HepG2 (cell line): ENCODE measurements around the gene TNFAIP8L1. TPM values are rescaled to one million over a fixed set of nuclear protein-coding genes. Genes with fewer than 3 reads are reported as not detected.

Experiments used
- ATAC-seq: fragments of 200-7000 bp; cut with Tn5 transposase; 3 replicates; pipeline ENCODE4 v1.9.1; 2020; ENCODE audit warnings: mild to moderate bottlenecking, moderate library complexity
- BruUV-seq: library from RNA; stranded (reverse); fragments of 400-500 nt; replicated peaks from 2 replicates; lab custom pipeline; 2021; lab: Mats Ljungman, UMichigan
- CTCF ChIA-PET: fragments of 300-600 bp; formaldehyde crosslinking; extraction: SDS; loops from one replicate; lab custom pipeline; 2021; ENCODE audit warnings: low total read pairs, inconsistent platforms, low intra/inter-chr PET ratio; lab: Yijun Ruan, JAX
- POLR2A ChIA-PET: fragments of 350-600 bp; sonication (Branson Sonifier 250); formaldehyde crosslinking; loops from one replicate; lab custom pipeline; 2020; ENCODE audit warnings: antibody characterized with exemption, inconsistent platforms; lab: Yijun Ruan, JAX
- DNase-seq: peaks from one replicate; pipeline ENCODE4 v3.0.0-alpha.2; 2015; ENCODE audit warnings: low spot score
- FAIRE-seq: peaks from 3 replicates; lab custom pipeline; 2011; peaks lifted over from hg19 to GRCh38; lab: Jason Lieb, UNC
- H2AFZ ChIP-seq: one replicate; pipeline ENCODE4 v1.6.1; 2011; ENCODE audit warnings: low read length, inconsistent platforms
- H3K27ac ChIP-seq: fragments of 300-600 bp; 3 replicates; pipeline ENCODE4 v1.8.0; 2011; ENCODE audit warnings: mixed run types, mild to moderate bottlenecking, mixed read lengths, low read length, inconsistent platforms; ENCODE audit not compliant: insufficient read depth; ENCODE audit errors: extremely low read length
- H3K27me3 ChIP-seq, 2 experiments: fragments of 200-600 bp in 1 of 2; 2 replicates in 1 of 2; 3 replicates in 1 of 2; pipeline versions ENCODE4 v1.6.0 to v1.8.0; 2011; ENCODE audit warnings: low read length in 2 of 2, mild to moderate bottlenecking in 2 of 2, moderate library complexity in 2 of 2, inconsistent platforms in 1 of 2; ENCODE audit not compliant: insufficient read depth in 2 of 2, control insufficient read depth in 1 of 2
- H3K36me3 ChIP-seq, 2 experiments: fragments of 200-600 bp in 1 of 2; replicated peaks in 1 of 2; 2 replicates in 1 of 2; 3 replicates in 1 of 2; pipeline versions ENCODE4 v1.5.1 to v1.8.0; 2011; ENCODE audit warnings: low read length in 2 of 2, inconsistent platforms in 1 of 2; ENCODE audit not compliant: insufficient read depth in 2 of 2, control insufficient read depth in 1 of 2
- H3K4me1 ChIP-seq: 2 replicates; pipeline ENCODE4 v1.5.1; 2012; ENCODE audit warnings: low read length, inconsistent platforms; ENCODE audit not compliant: insufficient read depth
- H3K4me2 ChIP-seq: 2 replicates; pipeline ENCODE4 v1.6.0; 2011; ENCODE audit warnings: low read depth, low read length, inconsistent platforms
- H3K4me3 ChIP-seq, 3 experiments: fragments of 200-600 bp in 1 of 3; sonication (generic), shearing (Covaris generic) in 1 of 3; replicated peaks in 1 of 3; 2 replicates each; pipeline ENCODE4 v1.5.1; 2011 to 2016; ENCODE audit warnings: low read length in 3 of 3, inconsistent platforms in 2 of 3, low read depth in 2 of 3, mild to moderate bottlenecking in 2 of 3, control low read depth in 1 of 3, mixed read lengths in 1 of 3; ENCODE audit not compliant: insufficient read depth in 1 of 3
- H3K79me2 ChIP-seq: one replicate; pipeline ENCODE4 v1.6.1; 2011; ENCODE audit warnings: low read length, inconsistent platforms; ENCODE audit not compliant: insufficient read depth
- H3K9ac ChIP-seq: 2 replicates; pipeline ENCODE4 v1.6.0; 2011; ENCODE audit warnings: mild to moderate bottlenecking, low read depth, low read length, inconsistent platforms; ENCODE audit not compliant: insufficient read depth
- H3K9me3 ChIP-seq: 2 replicates; pipeline ENCODE4 v1.5.1; 2012; ENCODE audit warnings: mild to moderate bottlenecking, low read length
- H4K20me1 ChIP-seq: 2 replicates; pipeline ENCODE4 v1.6.0; 2011; ENCODE audit warnings: inconsistent platforms, mild to moderate bottlenecking, low read length, moderate library complexity; ENCODE audit not compliant: insufficient read depth
- EZH2 ChIP-seq: conservative IDR thresholded peaks from 2 replicates; pipeline ENCODE4 v1.6.1; 2012; ENCODE audit warnings: mild to moderate bottlenecking, low read depth, low read length, moderate library complexity
- GTF2F1 ChIP-seq: fragments of 150-350 bp; IDR thresholded peaks from 2 replicates; pipeline ENCODE4 v1.6.1; 2014; ENCODE audit warnings: low read length
- HDAC1 ChIP-seq: sonication (generic); formaldehyde crosslinking; IDR thresholded peaks from 2 replicates; pipeline ENCODE4 v1.5.1; 2020; ENCODE audit warnings: mild to moderate bottlenecking, missing genetic modification reagents
- HHEX ChIP-seq: IDR thresholded peaks from 2 replicates; pipeline ENCODE4 v1.6.1; 2016; ENCODE audit warnings: control low read depth
- KDM3A ChIP-seq: IDR thresholded peaks from 2 replicates; pipeline ENCODE4 v1.6.1; 2018; ENCODE audit warnings: low read depth, missing compliant biosample characterization
- MEF2D ChIP-seq: sonication (generic); formaldehyde crosslinking; IDR thresholded peaks from 2 replicates; pipeline ENCODE4 v1.5.1; 2020; ENCODE audit warnings: mild to moderate bottlenecking, missing genetic modification reagents
- NBN ChIP-seq: fragments of 450-650 bp; conservative IDR thresholded peaks from 2 replicates; pipeline ENCODE4 v1.6.1; 2017
- PHF20 ChIP-seq: sonication (generic); formaldehyde crosslinking; IDR thresholded peaks from 2 replicates; pipeline ENCODE4 v1.5.0; 2020; ENCODE audit warnings: mild to moderate bottlenecking, missing genetic modification reagents
- SPEN ChIP-seq: sonication (generic); formaldehyde crosslinking; IDR thresholded peaks from 2 replicates; pipeline ENCODE4 v1.5.1; 2020; ENCODE audit warnings: low read depth, mild to moderate bottlenecking, missing genetic modification reagents
- TOPORS ChIP-seq: sonication (generic); formaldehyde crosslinking; IDR thresholded peaks from 2 replicates; pipeline ENCODE4 v1.8.0; 2023; ENCODE audit warnings: mild to moderate bottlenecking, missing genetic modification reagents
- TP53 ChIP-seq: sonication (generic); formaldehyde crosslinking; conservative IDR thresholded peaks from 2 replicates; pipeline ENCODE4 v1.4.0; 2020; ENCODE audit warnings: missing genetic modification reagents
- ZFAT ChIP-seq: sonication (generic); formaldehyde crosslinking; conservative IDR thresholded peaks from 2 replicates; pipeline ENCODE4 v1.8.1; 2023; ENCODE audit warnings: missing genetic modification reagents, inconsistent platforms
- WGBS: methylation state at CpG from one replicate; pipeline ENCODE4 v1.1.6; 2017; ENCODE audit warnings: low lambda C conversion rate; 5-methylcytosine and 5-hydroxymethylcytosine counted together
- in situ Hi-C: cut with HindIII; loops from 2 replicates; pipeline ENCODE4 v1.10.0; 2017; ENCODE audit warnings: low pct_unique_long_range_greater_than_20kb; ENCODE audit not compliant: extremely low pct_ligation_motif_present
- intact Hi-C: fragments of 100-400 bp; cut with micrococcal nuclease; formaldehyde crosslinking; loops from one replicate; pipeline ENCODE4 v1.10.0; 2022; ENCODE audit not compliant: unreplicated experiment
- polyA plus RNA-seq, 8 experiments: library from polyadenylated mRNA; depleted of rRNA in 3 of 8; stranded (reverse) in 7 of 8; unstranded in 1 of 8; fragments of >200 nt; fragmentation: Illumina TruSeq in 4 of 8; extraction: Trizol in 4 of 8; gene quantifications; 2 replicates each; pipeline versions ENCODE4 v1.2.1 to v1.2.3, GENCODE V29; 2011 to 2016; ENCODE audit warnings: low read depth in 4 of 8, missing spikeins in 1 of 8, mixed read lengths in 1 of 8; ENCODE audit not compliant: insufficient read depth in 1 of 8
- total RNA-seq, 5 experiments: library from RNA; depleted of rRNA; stranded (reverse); fragments of >200 nt; fragmentation: Illumina TruSeq; extraction: Trizol; gene quantifications; 2 replicates each; pipeline ENCODE4 v1.2.3, GENCODE V29; 2016; ENCODE audit warnings: low read depth in 1 of 5
- TF ChIP-seq, protein P1 (sequence below): IDR thresholded peaks from 2 replicates; pipeline ENCODE4 v1.6.1; 2016; ENCODE audit warnings: low read depth

Gene TNFAIP8L1
- total and polyA plus RNA-seq, 2 of the 13 experiments (the other 11 are each of a cell fraction or from before 2014, with no cell fraction given), result 13.4 to 21.4 TPM

DNA sequence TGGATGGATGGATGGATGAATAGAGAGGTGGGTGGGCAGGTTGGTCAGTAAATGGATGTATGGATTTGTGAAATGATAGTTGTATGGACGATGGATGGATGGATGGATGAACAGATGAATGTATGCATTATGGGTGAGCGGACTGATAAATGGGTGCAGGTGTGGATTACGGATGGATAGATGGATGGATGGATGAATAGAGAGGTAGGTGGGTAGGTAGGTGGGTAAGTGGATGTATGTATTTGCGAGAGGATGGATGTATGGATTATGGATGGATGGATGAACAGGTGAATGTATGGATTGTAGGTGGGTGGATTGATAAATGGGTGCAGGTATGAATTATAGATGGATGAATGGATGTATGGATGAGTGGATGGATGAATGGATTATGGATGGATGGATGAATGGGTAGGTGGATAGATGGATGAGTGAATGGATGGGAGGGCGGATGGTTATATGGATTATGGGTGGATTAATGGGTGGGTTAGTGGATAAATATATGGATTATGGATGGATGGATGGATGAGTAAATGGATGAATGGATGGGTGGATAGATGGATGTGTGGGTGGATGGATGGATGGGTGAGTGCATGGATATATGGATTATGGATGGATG is 37.0 kb upstream of the TNFAIP8L1 start:
- Histone ChIP-seq H2AFZ (no peak overlapping the region), H4K20me1 (no peaks in the 10 kb centered on the region), H3K36me3 (no peaks in the 10 kb centered on the region), H3K4me2 (no peak overlapping the region), H3K4me3 (no peak overlapping the region), H3K9me3 (no peaks in the 10 kb centered on the region), H3K9ac (no peak overlapping the region), H3K27me3 (no peaks in the 10 kb centered on the region; a peak in 2 of 5 replicates), H3K4me1 (peaks cover 14% of the 10 kb centered on the region), H3K27ac (no peak overlapping the region), H3K79me2 (no peaks in the 10 kb centered on the region)
- CTCF ChIA-PET, result no interaction called here
- ATAC-seq, result no peak
- no peak for DNase-seq
- intact Hi-C loops (no loop called here), in situ Hi-C loops (no loop called here)
- FAIRE-seq, result no peak
- POLR2A ChIA-PET, result no interaction called here
- TF ChIP-seq MEF2D (CRISPR knock-in tag) (no peak), NBN (0 out of 2 replicates have a peak, but pooled peaks have one; percentile 28)
- no TSS peak for BruUV-seq
- 51% methylated on average over 5 of the region's 5 CpGs for WGBS

DNA sequence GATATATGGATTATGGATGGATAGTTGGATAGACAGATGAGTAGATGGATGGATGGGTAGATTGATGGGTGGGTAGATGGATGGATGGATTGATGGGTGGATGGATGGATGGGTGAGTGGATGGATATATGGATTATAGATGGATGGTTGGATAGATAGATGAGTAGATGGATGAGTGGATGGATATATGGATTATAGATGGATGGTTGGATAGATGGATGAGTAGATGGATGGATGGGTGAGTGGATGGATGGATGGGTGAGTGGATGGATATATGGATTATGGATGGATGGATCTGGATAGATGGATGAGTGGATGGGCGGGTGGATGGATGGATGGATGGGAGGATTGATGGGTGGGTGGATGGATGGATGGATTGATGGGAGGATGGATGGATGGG is 36.4 kb upstream of the TNFAIP8L1 start:
- H3K9ac ChIP-seq, result no peak overlapping the region
- H3K36me3 ChIP-seq, result no peaks in the 10 kb centered on the region
- 51% methylated on average over 1 of the region's 1 CpG for WGBS
- in situ Hi-C loops, result no loop called here
- no peak for TF ChIP-seq TOPORS
- no peak for TF ChIP-seq SPEN (CRISPR knock-in tag)
- no peak for TF ChIP-seq HHEX (CRISPR knock-in tag)
- no peak for TF ChIP-seq GTF2F1
- no peak for TF ChIP-seq KDM3A (CRISPR knock-in tag)
- TF ChIP-seq, protein P1, sequence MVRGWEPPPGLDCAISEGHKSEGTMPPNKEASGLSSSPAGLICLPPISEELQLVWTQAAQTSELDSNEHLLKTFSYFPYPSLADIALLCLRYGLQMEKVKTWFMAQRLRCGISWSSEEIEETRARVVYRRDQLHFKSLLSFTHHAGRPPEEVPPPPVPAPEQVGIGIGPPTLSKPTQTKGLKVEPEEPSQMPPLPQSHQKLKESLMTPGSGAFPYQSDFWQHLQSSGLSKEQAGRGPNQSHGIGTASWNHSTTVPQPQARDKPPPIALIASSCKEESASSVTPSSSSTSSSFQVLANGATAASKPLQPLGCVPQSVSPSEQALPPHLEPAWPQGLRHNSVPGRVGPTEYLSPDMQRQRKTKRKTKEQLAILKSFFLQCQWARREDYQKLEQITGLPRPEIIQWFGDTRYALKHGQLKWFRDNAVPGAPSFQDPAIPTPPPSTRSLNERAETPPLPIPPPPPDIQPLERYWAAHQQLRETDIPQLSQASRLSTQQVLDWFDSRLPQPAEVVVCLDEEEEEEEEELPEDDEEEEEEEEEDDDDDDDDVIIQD (CRISPR knock-in tag), result no peak
- TF ChIP-seq ZFAT (CRISPR knock-in tag), result no peak
- TF ChIP-seq MEF2D (CRISPR knock-in tag), result no peak
- no peak for TF ChIP-seq TP53 (CRISPR knock-in tag)
- no peak for TF ChIP-seq PHF20 (CRISPR knock-in tag)
- TF ChIP-seq EZH2, result no peak
- no peak for TF ChIP-seq HDAC1 (CRISPR knock-in tag)
- no peak overlapping the region for H3K4me3 ChIP-seq
- no peak for FAIRE-seq
- peaks cover 14% of the 10 kb centered on the region for H3K4me1 ChIP-seq
- no peak overlapping the region for H3K27ac ChIP-seq
- H2AFZ ChIP-seq, result no peak overlapping the region
- H3K79me2 ChIP-seq, result no peaks in the 10 kb centered on the region
- intact Hi-C loops, result no loop called here
- no peak for ATAC-seq
- ChIA-PET CTCF (no interaction called here), POLR2A (no interaction called here)
- no peak for DNase-seq
- H3K4me2 ChIP-seq, result no peak overlapping the region
- no peaks in the 10 kb centered on the region for H3K9me3 ChIP-seq
- BruUV-seq, result no TSS peak
- H3K27me3 ChIP-seq, result no peaks in the 10 kb centered on the region; a peak in 1 of 5 replicates
- no peaks in the 10 kb centered on the region for H4K20me1 ChIP-seq
